ENCODE results near the gene PLCB4.
"Not testable (repeated sequence)": the region's sequence is repeated elsewhere in the genome, so short reads cannot be mapped to it uniquely, and the experiment has no call there.

Gene PLCB4

DNA sequence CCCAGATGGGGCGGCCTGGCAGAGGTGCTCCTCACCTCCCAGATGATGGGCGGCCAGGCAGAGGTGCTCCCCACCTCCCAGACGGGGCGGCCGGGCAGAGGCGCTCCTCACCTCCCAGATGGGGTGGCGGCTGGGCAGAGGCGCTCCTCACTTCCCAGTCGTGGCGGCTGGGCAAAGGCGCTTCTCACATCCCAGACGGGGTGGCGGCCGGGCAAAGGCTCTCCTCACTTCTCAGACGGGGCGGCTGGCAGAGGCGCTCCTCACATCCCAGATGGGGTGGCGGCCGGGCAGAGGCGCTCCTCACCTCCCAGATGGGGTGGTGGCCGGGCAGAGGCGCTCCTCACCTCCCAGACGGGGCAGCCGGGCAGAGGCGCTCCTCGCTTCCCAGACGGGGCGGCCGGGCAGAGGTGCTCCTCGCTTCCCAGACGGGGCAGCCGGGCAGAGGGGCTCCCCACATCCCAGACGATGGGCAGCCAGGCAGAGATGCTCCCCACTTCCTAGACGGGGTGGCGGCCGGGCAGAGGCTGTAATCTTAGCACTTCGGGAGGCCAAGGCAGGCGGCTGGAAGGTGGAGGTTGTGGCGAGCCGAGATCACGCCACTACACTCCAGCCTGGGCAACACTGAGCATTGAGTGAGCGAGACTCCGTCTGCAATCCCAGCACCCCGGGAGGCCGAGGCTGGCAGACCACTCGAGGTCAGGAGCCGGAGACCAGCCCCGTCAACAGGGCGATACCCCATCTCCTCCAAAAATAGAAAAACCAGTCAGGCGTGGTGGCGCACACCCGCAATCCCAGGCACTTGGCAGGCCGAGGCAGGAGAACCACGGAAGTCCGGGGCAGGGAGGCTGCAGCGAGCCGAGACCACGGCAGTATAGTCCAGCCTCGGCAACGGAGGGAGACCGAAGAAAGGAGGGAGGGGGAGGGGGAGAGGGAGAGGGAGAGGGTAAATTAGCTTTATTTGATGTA, 316.7 kb downstream of the PLCB4 start:
- not testable (repeated sequence) for DNase-seq

DNA sequence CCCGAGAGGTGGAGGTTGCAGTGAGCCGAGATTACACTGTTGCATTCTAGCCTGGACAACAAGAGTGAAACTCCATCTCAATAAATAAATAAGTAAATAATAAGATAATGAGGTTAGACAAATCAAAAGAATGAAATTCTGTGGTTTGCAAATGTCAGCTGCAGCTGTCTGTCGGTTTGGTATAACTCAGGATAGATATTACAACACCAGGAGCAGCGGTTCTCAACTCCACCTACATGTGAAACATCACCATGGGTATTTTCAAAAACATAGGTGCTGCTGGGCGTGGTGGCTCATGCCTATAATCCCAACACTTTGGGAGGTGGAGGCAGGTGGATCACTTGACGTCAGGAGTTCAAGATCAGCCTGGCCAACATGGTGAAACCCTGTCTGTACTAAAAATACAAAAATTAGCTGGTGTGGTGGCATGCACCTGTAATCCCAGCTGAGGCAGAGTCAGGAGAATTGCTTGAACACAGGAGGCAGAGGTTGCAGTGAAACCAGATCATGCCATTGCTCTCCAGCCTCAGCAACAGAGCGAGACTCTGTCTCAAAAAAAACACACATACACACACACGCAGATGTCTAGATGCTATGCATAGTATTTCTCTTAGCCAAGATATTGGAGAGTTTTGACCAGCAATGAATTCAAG, 319.4 kb downstream of the PLCB4 start:
- no peak for DNase-seq

DNA sequence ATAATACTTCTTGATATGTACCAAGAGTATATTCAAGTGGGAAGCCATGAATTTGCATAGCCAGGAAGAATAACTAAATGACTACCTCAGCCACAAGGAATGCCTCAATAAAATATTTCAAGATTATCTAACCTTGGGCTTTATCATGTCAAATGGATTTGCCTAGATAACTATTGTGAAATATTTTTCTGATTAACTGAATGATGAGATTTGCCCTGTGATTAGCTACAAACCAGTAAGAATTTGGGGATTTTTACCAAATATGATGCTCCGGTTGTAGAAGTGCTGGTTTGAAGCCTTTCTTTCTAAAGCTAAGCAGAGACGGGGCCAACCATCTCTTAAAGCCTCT, 319.9 kb downstream of the PLCB4 start:
- DNase-seq: no peak

DNA sequence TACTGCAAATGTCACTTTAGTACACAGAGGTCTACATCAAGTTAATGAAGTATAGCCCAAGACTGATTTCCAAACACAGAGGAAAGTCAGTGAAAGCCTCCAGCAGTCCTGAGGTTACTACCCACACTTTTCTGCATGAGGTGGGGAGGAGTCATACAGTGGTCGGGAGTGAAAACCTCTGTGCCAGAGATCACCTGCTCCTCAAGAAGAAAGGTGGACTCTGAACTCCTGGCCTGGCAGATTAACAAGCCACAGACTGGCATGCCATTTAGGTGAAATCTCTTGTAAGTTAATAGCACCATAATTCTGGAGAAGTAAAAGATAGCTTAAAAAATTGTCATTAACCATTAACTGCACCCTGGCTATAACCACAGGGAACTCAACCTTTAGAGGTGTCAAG, 320.5 kb downstream of the PLCB4 start:
- no peak for DNase-seq

DNA sequence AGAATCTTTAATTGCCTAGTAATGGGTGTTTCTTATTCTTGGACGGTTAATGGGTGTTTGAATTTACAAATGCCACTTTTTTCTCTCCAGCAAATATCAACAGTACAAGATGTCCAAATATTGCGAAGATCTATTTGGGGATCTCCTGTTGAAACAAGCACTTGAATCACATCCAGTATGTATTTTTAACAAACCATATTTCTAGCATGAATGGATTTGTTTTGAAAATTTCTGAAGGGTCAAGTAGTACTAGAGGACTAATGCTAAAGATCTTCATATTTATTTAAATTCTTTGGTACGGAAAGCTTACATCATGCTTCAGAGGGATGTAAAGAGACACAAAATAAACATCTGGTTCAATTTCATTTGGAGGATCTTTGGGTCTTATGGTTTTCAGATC, 321.6 kb downstream of the PLCB4 start:
- no peak for DNase-seq

DNA sequence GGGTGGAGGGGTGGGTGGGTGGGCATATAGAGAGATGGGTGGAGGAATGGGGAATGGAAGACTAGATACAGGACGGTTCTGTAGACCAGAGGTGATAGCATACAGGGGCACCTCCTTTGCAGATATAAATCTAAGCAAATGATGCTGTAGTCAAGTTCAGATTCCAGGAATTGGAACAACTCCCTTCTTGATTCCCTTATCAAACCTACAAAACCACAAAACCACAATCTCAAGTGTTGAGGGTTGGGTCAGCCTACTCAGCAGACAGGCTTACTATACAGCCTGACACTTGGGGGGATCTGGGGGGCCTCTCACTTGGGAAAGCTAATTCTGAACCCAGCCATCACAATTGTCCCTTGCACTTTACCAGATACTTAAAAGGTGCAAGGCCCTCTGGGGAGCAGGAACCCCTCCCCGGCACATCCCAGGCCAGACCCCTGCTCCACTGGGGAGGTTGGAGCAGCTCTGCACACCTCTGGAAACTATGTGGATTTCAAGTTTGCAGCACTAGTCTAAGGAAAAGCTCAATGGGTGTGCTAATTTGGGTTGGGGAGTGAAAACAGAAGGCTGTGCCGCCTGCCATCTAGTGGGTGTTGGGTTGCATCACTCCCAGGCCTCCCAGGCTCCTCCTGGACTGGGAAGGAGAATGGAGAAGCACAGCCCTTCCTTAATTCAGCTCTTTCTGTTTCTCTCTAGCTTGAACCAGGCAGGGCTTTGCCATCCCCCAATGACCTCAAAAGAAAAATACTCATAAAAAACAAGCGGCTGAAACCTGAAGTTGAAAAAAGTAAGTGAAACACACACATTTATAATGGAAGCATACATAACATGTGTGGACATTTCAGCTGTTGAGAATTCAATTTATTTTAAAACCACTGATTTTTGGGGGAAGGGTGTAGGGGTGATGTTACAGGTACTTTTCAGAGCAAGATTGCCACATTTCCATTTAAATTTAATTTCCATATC, 324.3 kb downstream of the PLCB4 start:
- DNase-seq: no peak

DNA sequence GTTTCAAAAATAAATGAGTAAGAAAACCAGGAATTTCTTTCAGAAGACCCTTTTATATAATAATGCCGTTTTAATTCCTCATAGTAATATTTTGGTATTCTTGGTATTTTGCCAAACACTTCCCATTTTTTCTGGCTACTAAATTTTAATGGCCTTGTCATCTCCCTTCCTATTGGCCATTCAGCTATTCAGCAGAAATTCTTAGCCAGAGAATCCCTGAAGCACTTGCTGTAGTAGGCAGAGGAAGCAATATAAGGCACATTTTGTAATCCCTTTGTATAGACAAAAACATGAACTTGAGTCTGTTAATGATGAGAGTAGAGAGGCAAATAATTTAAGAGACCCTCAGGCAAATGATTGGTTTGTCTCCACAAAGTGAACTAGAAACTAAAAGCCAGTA, 327.1 kb downstream of the PLCB4 start:
- no peak for DNase-seq

DNA sequence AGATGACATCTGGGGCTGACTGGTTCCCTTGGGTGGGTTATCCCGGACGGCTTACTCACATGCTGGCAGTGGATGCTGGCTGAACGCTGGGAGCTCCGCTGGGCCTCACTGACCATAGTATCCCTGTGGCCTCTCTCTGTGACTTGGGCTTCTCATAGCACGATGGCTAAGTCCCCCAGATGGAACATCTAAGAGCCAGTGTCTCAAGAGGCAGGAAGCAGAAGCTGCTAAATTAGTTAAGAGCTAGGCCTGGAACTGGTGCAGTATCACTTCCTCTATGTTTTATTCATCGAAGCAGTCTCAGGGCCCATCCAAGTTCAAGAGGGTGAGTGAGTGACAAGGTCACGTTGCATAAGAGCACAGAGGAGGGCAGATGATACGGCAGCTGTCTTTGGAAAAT, 329.0 kb downstream of the PLCB4 start:
- no peak for DNase-seq

DNA sequence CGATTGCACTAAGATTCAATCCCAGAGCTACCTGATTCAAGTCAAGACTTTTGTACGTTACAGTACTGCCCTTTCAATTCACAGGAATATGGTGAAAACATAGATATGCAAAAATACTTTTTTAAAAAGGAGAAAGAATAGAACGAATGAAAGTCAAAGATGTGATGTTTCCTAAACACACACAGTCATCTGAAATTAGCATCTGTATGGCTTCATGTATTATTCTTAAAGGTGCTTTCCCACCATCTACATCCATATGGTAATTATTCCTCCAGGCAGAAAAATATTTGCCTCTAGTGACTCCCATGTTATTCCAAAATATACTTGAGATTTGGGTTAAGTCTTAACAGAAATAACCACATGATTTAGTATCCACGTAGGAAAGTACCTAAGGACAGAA, 330.0 kb downstream of the PLCB4 start:
- no peak for DNase-seq

DNA sequence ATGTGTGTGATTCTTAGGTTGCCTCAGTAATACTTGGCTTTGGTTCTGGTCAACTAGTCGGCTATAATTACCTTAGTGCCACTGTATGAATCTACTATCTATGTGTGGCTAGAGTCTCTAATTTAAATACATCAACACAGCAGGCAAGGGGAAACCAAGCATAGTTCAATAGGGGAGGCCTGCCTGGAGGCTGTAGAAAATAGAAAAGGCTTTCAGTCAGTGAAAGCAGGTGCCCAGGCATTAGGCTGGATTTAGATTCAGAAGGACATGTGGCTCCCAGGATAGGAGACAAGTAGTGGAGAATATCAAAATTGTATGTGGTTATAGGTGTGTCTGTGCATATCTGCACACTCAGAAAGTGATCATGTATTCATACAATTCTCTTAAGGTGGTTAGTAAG, 330.4 kb downstream of the PLCB4 start:
- no peak for DNase-seq

DNA sequence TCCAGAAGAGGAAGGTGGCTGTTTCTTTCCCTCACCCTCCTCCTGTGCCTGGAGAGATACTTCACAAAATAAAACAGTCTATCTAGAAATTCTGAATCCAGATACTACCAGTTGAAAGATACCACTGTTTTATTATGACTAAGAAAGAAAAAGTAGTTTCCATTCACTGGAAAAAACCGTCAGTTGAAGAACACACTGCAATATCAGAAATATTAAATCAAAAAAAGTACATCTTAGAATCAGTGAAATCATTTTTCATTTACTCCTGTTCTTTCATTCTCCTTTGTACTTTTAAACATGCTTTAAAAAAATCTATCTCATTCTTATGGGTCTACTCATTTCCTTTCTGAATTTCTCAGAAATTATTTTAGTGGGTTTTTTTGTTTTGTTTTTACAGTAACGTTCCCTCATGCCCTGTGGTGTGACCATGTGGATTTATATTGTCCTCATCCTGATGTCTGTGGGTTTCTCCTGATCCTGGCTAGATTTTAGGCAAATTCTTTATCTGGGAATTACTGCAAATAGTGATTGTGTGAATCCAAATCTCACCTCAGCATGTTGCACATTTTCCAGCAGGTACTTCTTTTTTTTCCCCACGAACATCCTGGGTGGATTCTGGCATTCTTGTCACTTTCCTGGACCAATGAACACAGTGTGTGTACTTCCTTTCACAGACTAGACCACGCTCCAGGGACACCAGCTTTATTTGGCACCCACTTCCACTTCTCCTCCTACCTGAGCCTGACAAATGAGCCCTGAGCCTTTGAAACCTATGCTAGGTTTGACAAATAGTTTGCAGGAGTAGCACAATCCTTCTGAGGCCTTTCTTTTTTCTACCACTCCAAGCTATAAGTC, 331.5 kb downstream of the PLCB4 start:
- no peak for DNase-seq

DNA sequence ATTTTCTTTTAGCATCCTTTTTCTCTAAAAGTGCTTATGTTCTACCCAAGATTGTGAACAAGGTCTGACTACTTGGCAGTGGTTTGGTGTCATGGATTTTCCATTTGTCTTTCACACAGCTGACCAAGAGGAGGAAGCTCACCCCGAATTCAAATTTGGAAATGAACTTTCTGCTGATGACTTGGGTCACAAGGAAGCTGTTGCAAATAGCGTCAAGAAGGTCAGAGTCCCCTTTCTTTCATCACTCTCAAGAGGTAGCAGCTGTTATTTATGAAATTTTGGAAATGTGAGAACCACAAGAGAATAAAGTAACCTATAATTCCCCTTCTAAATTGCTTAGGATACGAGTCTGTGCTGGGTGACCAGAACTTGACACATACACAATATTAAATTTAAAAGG, 332.5 kb downstream of the PLCB4 start:
- no peak for DNase-seq

DNA sequence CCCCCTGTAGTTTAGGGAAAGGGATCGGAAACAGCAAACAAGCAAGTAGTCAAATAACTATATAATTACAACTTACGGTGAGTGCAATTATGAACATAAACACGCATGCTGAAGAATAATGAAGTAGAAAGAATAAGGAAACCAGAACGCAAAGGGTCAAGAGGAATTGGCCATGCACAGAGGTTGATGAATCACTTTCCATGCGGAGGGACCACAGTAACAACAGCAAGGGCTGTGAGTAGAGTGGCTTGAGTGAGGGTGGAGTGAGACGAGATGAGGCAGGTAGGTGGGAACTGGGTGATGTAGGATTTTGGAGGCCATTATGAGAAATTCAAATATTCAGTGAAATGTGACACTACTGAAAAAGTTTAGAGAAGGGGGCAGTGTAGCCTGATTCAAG, 333.3 kb downstream of the PLCB4 start:
- DNase-seq: no peak

DNA sequence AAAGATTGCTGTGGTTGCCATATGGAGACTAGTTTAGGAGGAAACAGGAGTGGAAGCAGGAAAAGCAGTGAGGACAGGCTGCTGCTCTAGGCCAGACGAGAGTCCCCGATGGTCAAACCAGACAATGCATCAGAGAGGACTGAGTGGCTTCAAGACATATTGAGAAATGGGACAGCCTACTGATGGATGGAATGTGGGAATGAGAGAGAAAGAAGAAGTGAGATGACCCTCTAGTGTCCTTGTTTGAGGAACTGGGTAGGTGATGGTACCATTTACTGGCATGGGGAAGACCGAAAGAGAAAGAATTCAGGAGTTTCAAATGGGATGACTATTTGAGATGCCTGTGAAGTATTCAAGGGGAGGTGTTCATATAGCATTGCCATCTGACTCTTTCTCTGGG, 333.7 kb downstream of the PLCB4 start:
- DNase-seq: no peak

DNA sequence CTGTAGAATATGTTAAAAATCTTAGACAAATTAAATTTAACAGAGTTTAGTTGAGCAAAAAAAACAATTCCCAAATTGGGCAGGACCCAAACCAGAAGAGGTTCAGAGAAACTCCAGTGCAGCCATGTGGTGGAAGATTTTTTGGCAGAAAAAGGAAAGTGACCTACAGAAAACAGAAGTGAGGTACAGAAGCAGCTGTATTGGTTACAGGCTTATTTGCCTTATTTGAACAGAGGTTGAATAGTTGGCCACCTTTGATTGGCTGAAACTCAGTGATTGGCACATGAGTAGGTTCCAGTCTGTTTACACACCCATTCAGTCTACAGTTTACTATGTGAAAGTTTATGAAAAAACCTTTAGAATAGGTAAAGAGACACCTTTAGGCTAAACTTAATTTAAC, 334.6 kb downstream of the PLCB4 start:
- DNase-seq: no peak

DNA sequence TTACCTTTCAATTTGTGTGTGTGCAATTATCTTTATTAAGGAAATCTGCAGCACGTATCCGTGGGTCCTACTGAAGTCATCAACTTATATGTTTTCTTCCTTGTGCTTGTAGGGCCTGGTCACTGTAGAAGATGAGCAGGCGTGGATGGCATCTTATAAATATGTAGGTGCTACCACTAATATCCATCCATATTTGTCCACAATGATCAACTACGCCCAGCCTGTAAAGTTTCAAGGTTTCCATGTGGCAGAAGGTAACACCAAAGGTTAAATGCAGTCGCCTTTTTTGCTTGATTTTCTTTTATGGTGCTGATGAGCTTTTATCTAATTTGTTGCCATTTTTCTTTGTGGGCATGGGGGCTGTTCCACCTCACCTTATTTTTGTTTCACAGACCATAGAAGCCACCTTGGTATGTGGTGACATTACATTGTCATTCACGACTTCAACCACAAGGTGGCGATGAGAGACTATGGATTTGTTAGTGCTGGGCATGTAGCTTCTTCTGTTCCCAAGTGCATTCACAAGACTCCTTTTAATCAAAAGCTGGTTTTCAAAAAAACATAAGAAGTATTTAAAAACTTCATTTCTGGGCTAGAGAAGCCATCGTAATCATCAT, 339.0 kb downstream of the PLCB4 start:
- peak in 2 of 6 experiments; percentile 6 to 24 for DNase-seq

DNA sequence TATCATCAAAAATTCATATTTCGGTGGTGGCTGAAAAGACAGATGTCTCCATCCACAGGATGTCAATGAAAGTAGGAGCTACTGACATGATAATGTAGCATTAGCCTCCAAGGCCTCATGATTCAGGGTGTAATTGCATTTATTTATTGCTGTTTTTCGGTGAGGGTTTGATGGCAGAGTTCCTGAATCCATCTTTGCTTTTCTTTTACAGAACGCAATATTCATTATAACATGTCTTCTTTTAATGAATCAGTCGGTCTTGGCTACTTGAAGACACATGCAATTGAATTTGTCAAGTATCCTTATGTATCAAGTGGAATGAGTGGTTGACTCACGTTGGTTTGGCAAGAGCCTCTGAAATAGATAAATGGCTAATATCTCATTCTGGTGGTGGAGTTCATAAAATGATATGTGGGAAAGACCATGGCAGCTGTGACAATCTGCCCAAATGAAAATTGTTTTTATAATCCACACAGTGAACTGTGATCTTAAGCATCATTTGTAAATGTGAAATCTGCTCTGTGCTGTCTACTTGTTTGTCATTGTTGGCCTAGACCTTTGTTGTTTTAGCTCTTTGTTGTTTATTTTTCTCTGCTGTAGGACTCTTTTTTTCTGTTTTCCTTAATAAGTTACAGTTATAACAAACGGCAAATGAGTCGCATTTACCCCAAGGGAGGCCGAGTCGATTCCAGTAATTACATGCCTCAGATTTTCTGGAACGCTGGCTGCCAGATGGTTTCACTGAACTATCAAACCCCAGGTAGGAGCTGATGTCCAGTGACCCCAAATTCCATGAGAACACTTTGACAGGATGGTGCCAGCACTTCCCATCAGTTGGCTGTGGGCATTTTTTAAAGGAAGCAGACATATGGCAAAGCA, 339.8 kb downstream of the PLCB4 start:
- DNase-seq: no peak

DNA sequence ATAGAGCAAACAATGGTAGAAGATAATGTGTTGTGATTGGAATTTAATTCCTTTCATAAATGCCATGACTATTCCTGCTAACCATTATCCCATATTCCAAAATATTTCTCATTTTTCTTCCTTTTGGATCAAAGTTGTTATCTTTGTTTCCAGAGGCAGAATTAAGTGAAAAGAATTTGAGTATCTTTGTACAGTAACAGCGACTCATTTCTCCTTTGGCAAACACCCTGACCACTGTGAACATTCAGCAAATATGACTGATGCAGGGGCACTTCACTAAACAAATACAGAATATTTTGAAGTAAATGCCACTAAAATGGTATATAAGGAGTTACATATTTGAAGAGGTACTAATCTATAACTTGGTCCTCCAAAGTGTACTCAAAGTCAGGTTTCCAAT, 340.5 kb downstream of the PLCB4 start:
- DNase-seq: no peak

DNA sequence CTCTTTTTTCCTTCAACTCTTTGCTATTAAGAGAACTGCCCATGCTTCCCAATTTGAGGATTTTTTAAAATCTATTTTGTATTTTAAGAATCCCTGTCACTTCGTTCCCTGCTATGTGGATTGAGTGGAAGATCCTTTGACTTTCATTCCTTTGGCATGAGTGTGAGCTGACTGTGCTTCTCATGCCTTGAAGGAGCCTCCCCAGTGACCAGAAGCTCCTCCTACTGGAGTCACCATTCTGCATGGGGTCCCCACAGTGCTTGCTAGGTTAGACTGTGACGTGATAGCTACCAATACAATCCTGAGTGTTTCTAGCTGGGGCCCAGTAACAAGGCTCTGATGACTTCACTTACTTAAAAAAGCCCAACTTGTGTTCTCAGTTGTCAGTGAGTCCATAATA, 341.1 kb downstream of the PLCB4 start:
- no peak for DNase-seq

DNA sequence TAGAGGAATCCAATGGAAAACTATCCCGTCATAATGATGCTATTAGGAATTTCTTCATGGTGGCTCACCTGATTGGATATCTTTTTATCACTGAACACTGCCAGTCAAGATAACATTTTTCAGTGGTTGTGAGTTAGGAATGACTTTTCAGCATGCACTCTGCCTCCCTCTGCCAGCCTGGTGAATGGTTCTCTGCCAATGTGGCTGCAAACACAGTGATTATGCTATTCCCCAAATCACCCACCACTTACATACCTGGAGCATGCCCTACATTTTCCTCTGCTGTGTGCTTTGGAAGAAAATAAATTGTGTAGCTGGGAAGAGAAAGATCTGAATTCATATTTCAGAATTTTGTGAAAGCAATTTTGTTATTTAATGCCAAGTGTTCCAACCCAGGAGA, 342.9 kb downstream of the PLCB4 start:
- DNase-seq: no peak

DNA sequence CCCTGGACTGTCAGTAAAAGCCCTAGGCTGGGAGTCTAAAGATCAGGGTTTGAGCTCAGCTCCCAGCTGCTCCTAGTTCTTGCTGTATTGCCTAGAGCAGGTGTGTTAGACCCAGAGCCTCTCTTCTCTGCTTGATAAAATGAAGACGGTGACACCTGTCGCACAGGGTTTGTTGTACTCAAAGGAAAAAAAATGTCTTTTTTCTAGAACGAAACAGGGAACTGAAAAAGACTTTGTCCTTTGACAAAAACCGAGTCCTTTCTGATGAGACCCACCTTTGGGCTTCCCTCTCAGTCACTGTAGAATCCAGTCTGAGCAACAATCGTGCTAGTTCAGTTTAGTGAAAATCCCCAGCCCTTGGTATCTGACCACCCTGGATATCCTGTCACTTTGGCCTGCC, 343.4 kb downstream of the PLCB4 start:
- DNase-seq: no peak

All from stimulated activated naive CD4-positive, alpha-beta T cell (primary cell).